WERI-Rb-1 (cell line): ENCODE measurements around the gene CCDC14.

Experiments
- DNase-seq: peaks from one replicate; pipeline ENCODE4 v3.0.0-alpha.2; 2020
- H3K27ac ChIP-seq: fragments of 250-450 bp; sonication (Bioruptor Pico); 2 replicates; pipeline ENCODE4 v1.5.1; 2020; ENCODE audit warnings: mild to moderate bottlenecking, moderate library complexity
- H3K27me3 ChIP-seq: fragments of 250-450 bp; sonication (Bioruptor Pico); 2 replicates; pipeline ENCODE4 v1.5.1; 2021; ENCODE audit warnings: mild to moderate bottlenecking, low read depth, moderate library complexity; ENCODE audit not compliant: insufficient read depth, severe bottlenecking
- H3K36me3 ChIP-seq: fragments of 250-450 bp; sonication (Bioruptor Pico); 2 replicates; pipeline ENCODE4 v1.5.1; 2020; ENCODE audit warnings: mild to moderate bottlenecking, moderate library complexity
- H3K4me3 ChIP-seq: 2 replicates; pipeline ENCODE4 v1.5.1; 2011; ENCODE audit warnings: low read depth, mild to moderate bottlenecking, control low read depth, low read length
- H3K9me3 ChIP-seq: fragments of 250-450 bp; sonication (Bioruptor Pico); 2 replicates; pipeline ENCODE4 v1.5.1; 2021; ENCODE audit warnings: mild to moderate bottlenecking, moderate library complexity; ENCODE audit not compliant: severe bottlenecking
- TF ChIP-seq, protein P1 (sequence below): IDR thresholded peaks from 2 replicates; pipeline ENCODE4 v1.5.1; 2011; ENCODE audit warnings: low read depth, mild to moderate bottlenecking, control low read depth, inconsistent platforms, low read length

CCDC14 gene

DNA sequence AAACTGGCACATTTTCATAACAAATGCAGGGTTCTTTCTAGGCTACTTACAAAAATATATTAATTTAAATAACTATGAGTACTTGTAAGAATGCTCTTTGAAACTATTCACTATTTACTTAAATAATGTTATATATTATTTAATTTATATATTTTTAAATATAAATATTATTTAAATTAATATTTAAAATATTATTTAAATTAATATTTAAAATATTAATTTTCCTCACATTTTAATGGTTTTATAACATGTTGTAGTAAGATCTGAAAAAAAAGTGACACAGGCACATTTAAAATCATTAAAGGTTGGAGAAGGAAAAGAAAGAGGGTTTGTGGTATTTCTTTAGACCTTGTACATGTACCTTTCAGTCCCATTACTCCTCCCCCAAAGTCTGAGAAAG lies 34.6 kb downstream of the CCDC14 start:
- Histone ChIP-seq H3K27me3 (no peaks in the 10 kb centered on the region), H3K9me3 (no peaks in the 10 kb centered on the region), H3K4me3 (no peak overlapping the region), H3K36me3 (peaks cover 14% of the 10 kb centered on the region), H3K27ac (no peak overlapping the region)
- DNase-seq = no peak
- TF ChIP-seq, protein P1, sequence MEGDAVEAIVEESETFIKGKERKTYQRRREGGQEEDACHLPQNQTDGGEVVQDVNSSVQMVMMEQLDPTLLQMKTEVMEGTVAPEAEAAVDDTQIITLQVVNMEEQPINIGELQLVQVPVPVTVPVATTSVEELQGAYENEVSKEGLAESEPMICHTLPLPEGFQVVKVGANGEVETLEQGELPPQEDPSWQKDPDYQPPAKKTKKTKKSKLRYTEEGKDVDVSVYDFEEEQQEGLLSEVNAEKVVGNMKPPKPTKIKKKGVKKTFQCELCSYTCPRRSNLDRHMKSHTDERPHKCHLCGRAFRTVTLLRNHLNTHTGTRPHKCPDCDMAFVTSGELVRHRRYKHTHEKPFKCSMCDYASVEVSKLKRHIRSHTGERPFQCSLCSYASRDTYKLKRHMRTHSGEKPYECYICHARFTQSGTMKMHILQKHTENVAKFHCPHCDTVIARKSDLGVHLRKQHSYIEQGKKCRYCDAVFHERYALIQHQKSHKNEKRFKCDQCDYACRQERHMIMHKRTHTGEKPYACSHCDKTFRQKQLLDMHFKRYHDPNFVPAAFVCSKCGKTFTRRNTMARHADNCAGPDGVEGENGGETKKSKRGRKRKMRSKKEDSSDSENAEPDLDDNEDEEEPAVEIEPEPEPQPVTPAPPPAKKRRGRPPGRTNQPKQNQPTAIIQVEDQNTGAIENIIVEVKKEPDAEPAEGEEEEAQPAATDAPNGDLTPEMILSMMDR = no peak

DNA sequence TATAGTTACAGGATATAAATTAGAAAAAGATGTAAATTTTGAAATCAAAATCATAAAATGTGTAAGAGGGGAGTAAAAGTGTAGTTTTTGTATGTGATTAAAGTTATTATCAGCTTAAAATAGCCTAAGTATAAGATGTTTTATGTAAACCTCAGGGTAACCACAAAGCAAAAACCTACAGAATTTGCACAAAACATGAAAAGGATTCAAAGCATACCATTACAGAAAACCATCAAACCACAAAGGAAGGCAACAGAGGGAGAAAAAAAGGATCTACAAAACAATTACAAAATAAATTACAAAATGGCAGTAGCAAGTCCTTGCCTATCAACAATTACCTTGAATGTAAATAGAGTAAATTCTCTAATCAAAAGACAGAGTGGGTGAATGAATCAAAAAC lies 40.2 kb downstream of the CCDC14 start:
- DNase-seq = no peak
- peaks cover 4% of the 10 kb centered on the region for H3K9me3 ChIP-seq
- no peak overlapping the region for H3K27ac ChIP-seq
- H3K27me3 ChIP-seq = no peaks in the 10 kb centered on the region
- H3K36me3 ChIP-seq = peaks cover 2% of the 10 kb centered on the region
- no peak overlapping the region for H3K4me3 ChIP-seq
- TF ChIP-seq, protein P1 = no peak

DNA sequence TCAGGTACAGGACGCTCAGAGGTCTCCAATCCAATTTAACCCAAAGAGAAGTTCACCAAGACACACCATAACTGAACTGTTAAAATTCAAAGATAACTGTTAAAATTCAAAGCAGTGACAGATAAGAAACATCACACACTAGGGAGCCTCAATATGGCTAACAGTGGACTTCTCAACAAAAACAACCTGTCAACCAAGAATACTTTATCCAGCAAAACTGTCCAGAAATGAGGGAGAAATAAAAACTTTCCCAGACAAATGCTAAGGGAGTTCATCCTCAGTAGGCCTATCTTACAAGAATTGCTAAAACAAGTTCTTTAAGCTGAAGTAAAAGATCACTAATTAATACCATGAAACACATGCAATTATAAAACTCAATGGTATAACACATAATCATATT lies 40.6 kb downstream of the CCDC14 start:
- H3K9me3 ChIP-seq = peaks cover 4% of the 10 kb centered on the region
- H3K27me3 ChIP-seq = no peaks in the 10 kb centered on the region
- peaks cover 2% of the 10 kb centered on the region for H3K36me3 ChIP-seq
- no peak overlapping the region for H3K27ac ChIP-seq
- TF ChIP-seq, protein P1 = no peak
- H3K4me3 ChIP-seq = no peak overlapping the region
- DNase-seq = no peak

DNA sequence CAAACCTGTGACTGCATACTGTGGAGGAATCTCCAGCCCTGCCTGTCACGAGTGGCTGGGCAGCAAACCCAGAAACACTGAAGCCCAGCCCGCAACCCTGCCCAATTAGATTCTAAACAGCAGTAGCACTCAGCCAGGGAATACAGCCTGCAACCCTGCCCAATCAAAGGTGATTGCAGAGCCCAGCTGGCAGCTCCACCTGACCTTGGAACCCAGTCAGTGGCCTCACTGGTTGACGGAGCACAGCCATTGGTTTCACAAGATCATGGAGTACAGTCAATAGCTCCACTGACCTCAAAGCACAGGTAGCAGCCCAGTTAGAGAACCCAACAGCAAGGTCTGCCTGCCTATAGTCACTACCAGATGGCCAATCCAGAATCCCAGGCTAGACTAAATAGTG lies 41.7 kb downstream of the CCDC14 start:
- H3K36me3 ChIP-seq = peaks cover 2% of the 10 kb centered on the region; the same call in 1 of the 2 replicates
- no peak overlapping the region for H3K4me3 ChIP-seq
- H3K27ac ChIP-seq = no peak overlapping the region
- TF ChIP-seq, protein P1 = no peak
- H3K9me3 ChIP-seq = peaks cover 4% of the 10 kb centered on the region
- DNase-seq = no peak
- no peaks in the 10 kb centered on the region for H3K27me3 ChIP-seq

DNA sequence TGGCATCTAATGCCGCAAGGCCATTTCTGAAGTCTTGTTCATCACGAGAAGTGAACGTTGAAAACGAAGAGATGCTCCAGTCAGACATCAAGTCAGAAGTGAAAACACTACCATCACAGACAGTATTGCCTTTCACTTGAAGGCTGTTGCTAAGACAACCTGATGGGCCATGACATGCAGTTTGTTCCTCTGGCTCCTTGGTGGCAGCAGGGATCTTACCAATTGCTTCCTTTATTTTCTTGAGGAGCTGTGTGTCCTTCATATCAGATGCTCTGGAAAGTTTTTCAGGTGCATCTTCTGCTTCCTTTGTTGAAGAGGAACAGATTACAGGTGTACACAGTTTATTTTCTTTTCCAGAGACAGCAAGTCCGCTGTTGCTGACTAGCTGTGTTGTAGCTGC lies 46.2 kb downstream of the CCDC14 start:
- TF ChIP-seq, protein P1 = no peak
- H3K36me3 ChIP-seq = no peaks in the 10 kb centered on the region

DNA sequence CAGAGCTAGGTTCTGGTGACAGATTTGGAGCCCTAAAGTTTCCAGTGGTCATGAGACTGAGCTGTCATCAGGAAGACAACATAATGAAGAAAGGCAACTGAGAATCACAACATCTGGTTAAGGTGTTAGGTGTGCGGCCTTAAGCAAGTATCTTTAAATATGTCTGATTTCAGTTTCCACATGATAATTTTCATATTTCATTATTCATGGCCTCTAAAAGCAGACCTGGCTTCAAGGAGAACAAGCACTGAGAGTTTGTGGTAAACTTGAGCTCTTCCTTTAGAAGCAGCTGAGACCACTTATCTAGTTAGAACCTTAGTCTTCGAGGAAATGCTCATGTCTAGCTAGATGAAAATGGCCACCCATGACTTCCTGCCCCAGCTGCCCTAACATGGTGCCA lies 51.2 kb downstream of the CCDC14 start:
- H3K27me3 ChIP-seq = no peaks in the 10 kb centered on the region
- H3K9me3 ChIP-seq = no peaks in the 10 kb centered on the region
- H3K36me3 ChIP-seq = no peaks in the 10 kb centered on the region
- H3K4me3 ChIP-seq = no peak overlapping the region
- DNase-seq = no peak
- TF ChIP-seq, protein P1 = no peak
- no peak overlapping the region for H3K27ac ChIP-seq

More for the DNA sequence above, 46.2 kb downstream of the CCDC14 start:
- DNase-seq = no peak
- Histone ChIP-seq H3K27ac (no peak overlapping the region), H3K27me3 (no peaks in the 10 kb centered on the region), H3K9me3 (no peaks in the 10 kb centered on the region), H3K4me3 (no peak overlapping the region)
